Measurements from ENCODE around the gene UPK3B.
"Not testable (repeated sequence)": the region's sequence is repeated elsewhere in the genome, so short reads cannot be mapped to it uniquely, and the experiment has no call there.

DNA sequence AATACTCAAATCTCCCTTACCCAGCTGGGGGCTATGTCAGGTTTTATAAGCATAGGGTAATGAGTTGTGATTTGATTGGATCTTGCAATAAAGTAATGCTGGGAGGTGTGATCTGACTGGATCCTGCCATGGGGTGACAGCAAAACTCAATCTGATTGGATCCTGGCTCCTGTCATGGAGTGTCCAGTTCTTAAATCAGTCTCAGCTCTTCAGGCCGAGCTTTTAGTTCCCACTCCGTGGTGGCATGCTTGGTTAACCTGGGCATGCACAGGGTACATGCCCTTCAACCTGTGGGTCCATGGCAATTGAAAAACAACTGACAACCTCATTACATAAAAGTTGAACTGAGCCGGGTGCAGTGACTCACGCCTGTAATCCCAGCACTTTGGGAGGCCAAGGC, 15.8 kb downstream of the UPK3B start:
- TF ChIP-seq, protein P1, sequence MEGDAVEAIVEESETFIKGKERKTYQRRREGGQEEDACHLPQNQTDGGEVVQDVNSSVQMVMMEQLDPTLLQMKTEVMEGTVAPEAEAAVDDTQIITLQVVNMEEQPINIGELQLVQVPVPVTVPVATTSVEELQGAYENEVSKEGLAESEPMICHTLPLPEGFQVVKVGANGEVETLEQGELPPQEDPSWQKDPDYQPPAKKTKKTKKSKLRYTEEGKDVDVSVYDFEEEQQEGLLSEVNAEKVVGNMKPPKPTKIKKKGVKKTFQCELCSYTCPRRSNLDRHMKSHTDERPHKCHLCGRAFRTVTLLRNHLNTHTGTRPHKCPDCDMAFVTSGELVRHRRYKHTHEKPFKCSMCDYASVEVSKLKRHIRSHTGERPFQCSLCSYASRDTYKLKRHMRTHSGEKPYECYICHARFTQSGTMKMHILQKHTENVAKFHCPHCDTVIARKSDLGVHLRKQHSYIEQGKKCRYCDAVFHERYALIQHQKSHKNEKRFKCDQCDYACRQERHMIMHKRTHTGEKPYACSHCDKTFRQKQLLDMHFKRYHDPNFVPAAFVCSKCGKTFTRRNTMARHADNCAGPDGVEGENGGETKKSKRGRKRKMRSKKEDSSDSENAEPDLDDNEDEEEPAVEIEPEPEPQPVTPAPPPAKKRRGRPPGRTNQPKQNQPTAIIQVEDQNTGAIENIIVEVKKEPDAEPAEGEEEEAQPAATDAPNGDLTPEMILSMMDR (IDR thresholded peaks at IDR 0.05) = not testable (repeated sequence)
- not testable (repeated sequence) for TF ChIP-seq POLR2A (IDR thresholded peaks at IDR 0.05)

Data from right lobe of liver (tissue), 4 donors.